HFF-Myc (cell line): ENCODE results near the gene SLC37A3.

Source experiments
- DNase-seq: peaks from one replicate; pipeline ENCODE4 v3.0.0-alpha.2; 2011; ENCODE audit warnings: low read depth; ENCODE audit errors: extremely low read depth
- H3K4me3 ChIP-seq: replicated peaks from 2 replicates; pipeline ENCODE4 v1.5.1; 2011; ENCODE audit warnings: low read depth, mild to moderate bottlenecking, control low read depth, low read length
- CTCF ChIP-seq: IDR thresholded peaks from 2 replicates; pipeline ENCODE4 v1.5.1; 2012; ENCODE audit warnings: mild to moderate bottlenecking, low read depth, low read length, control low read depth; ENCODE audit errors: missing control alignments

Gene SLC37A3

GRCh38 chr7:140333686-140334085 lies 64.6 kb downstream of the SLC37A3 start:
- TF ChIP-seq CTCF: no peak
- H3K4me3 ChIP-seq: no peak overlapping the region
- no peak for DNase-seq

DNA sequence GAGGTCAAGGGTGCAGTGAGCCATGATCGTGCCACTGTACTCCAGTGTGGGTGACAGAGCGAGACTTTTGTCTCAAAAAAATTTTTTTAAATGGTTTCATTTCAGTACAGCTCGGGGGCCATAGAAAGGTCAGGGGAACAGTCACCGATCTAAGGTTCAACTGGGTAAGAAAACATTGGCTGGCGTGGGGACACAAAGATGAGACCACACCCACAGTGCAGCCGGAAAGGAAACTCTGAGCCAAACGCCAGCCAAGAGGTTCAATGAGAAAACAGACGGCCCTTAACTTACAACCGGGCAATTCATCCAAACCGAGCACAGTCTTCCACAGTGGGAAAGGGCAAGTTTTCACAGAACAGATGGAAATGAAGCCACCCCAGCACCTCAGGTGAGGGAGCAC lies 65.1 kb downstream of the SLC37A3 start:
- no peak for DNase-seq
- TF ChIP-seq CTCF: no peak
- H3K4me3 ChIP-seq: no peak overlapping the region

DNA sequence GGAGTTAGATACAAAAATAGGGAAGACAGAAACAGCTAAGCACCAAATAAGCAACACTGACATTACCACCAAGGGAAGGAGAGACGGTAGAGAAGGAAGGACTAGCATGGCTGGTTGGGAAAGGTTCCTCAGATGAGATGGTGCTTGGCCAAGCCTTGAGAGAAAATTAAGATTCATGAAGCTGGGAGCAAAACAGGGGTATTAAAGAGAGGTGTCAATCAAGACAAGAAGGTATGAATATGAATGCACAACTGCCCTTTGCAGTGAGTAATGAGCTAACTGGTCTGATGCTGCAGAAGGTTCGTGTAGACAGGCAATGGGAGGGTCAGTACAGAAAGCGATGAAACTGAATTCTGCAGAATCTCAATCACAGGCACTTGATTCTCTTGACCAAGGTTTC lies 67.7 kb downstream of the SLC37A3 start:
- H3K4me3 ChIP-seq: no peak overlapping the region
- no peak for TF ChIP-seq CTCF
- no peak for DNase-seq

DNA sequence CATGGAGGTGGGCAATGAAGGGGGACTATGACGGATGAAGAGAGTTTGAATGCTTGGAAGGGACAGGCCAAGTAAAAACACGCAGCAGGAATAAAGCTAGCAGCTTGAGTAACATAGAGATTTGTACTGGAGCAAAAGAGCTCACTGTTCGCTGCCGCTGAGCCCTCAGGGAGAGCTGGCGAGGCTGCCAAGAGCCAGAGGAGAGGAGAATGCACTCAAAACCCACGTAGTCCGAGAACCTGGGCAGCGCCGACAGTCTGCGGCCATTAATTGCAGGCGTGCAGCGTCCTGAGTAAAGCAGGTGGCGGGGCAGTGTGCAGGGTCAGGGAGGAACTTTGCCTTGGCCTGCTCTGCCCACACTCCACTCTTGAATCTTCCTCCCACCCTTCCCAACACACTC lies 68.2 kb downstream of the SLC37A3 start:
- no peak for DNase-seq
- no peak overlapping the region for H3K4me3 ChIP-seq

GRCh38 chr7:140327261-140327661 lies 71.1 kb downstream of the SLC37A3 start:
- DNase-seq: no peak
- no peak overlapping the region for H3K4me3 ChIP-seq
- TF ChIP-seq CTCF: no peak

More for the DNA sequence above, 68.2 kb downstream of the SLC37A3 start:
- TF ChIP-seq CTCF: no peak

- no peak overlapping the region for H3K4me3 ChIP-seq
- DNase-seq: peak; percentile 27
- TF ChIP-seq CTCF: peak; percentile 76
Measured at GRCh38 chr7:140326116-140326928, 72.0 kb downstream of the SLC37A3 start.
